Glutamatergic neuron (in vitro differentiated cells): Measurements from ENCODE around the gene IGFL1. TPM values are rescaled to one million over a fixed set of nuclear protein-coding genes. Genes with fewer than 3 reads are reported as not detected.

ENCODE experiments used
- DNase-seq: peaks from one replicate; pipeline ENCODE4 v3.0.0; 2022
- H3K27ac Mint-ChIP-seq: one replicate; pipeline ENCODE4 v1.8.0; 2020; ENCODE audit warnings: mild to moderate bottlenecking, mixed read lengths, inconsistent platforms; ENCODE audit not compliant: unreplicated experiment
- H3K27me3 Mint-ChIP-seq: one replicate; pipeline ENCODE4 v1.8.0; 2020; ENCODE audit warnings: mild to moderate bottlenecking, moderate library complexity, mixed read lengths, inconsistent platforms; ENCODE audit not compliant: unreplicated experiment
- H3K36me3 Mint-ChIP-seq: one replicate; pipeline ENCODE4 v1.8.0; 2020; ENCODE audit warnings: mild to moderate bottlenecking, mixed read lengths, inconsistent platforms; ENCODE audit not compliant: unreplicated experiment
- H3K4me1 Mint-ChIP-seq: one replicate; pipeline ENCODE4 v1.8.0; 2020; ENCODE audit warnings: mild to moderate bottlenecking, low read depth, mixed read lengths, inconsistent platforms; ENCODE audit not compliant: unreplicated experiment
- H3K4me3 Mint-ChIP-seq: one replicate; pipeline ENCODE4 v1.8.0; 2020; ENCODE audit warnings: mild to moderate bottlenecking, mixed read lengths, inconsistent platforms; ENCODE audit not compliant: unreplicated experiment
- H3K9me3 Mint-ChIP-seq: one replicate; pipeline ENCODE4 v1.8.0; 2020; ENCODE audit warnings: mild to moderate bottlenecking, moderate library complexity, mixed read lengths, inconsistent platforms; ENCODE audit not compliant: unreplicated experiment
- CTCF ChIP-seq: fragments of 200-600 bp; sonication (generic); IDR thresholded peaks from one replicate; pipeline ENCODE4 v1.5.0; 2021; ENCODE audit not compliant: partially characterized antibody, unreplicated experiment
- total RNA-seq: library from RNA; stranded (reverse); fragmentation: NEBNext Ultra II Directional; extraction: Animal tissue kit (Norgen Biotek cat#: 25700); gene quantifications from one replicate; pipeline ENCODE4 v1.2.1, GENCODE V29; 2021; ENCODE audit not compliant: unreplicated experiment

IGFL1 gene
- total RNA-seq, 1 donor from 2014 or later = not detected

- peaks cover 3% of the 10 kb centered on the region for H3K9me3 Mint-ChIP-seq
- TF ChIP-seq CTCF = no peak
- no peak for DNase-seq
- no peak overlapping the region for H3K27ac Mint-ChIP-seq
- no peaks in the 10 kb centered on the region for H3K36me3 Mint-ChIP-seq
- H3K4me3 Mint-ChIP-seq = no peak overlapping the region
- no peaks in the 10 kb centered on the region for H3K4me1 Mint-ChIP-seq
- H3K27me3 Mint-ChIP-seq = peaks cover 10% of the 10 kb centered on the region
These were observed 33.0 kb upstream of the IGFL1 start for GRCh38 chr19:46196410-46197124.

- Mint-ChIP-seq H3K4me1 (no peaks in the 10 kb centered on the region), H3K36me3 (peaks cover 8% of the 10 kb centered on the region), H3K27me3 (peaks cover 10% of the 10 kb centered on the region), H3K27ac (no peak overlapping the region), H3K9me3 (peaks cover 3% of the 10 kb centered on the region), H3K4me3 (no peak overlapping the region)
- TF ChIP-seq CTCF = no peak
- no peak for DNase-seq
These were observed 32.0 kb upstream of the IGFL1 start for GRCh38 chr19:46197314-46198070.

GRCh38 chr19:46198756-46199155 lies 30.8 kb upstream of the IGFL1 start:
- peaks cover 10% of the 10 kb centered on the region for H3K27me3 Mint-ChIP-seq
- DNase-seq = no peak
- H3K4me3 Mint-ChIP-seq = no peak overlapping the region
- H3K9me3 Mint-ChIP-seq = peaks cover 6% of the 10 kb centered on the region
- TF ChIP-seq CTCF = no peak
- H3K36me3 Mint-ChIP-seq = peaks cover 14% of the 10 kb centered on the region
- H3K4me1 Mint-ChIP-seq = no peaks in the 10 kb centered on the region
- no peak overlapping the region for H3K27ac Mint-ChIP-seq

- H3K27ac Mint-ChIP-seq = no peak overlapping the region
- DNase-seq = no peak
- peaks cover 2% of the 10 kb centered on the region for H3K4me1 Mint-ChIP-seq
- TF ChIP-seq CTCF = no peak
- H3K4me3 Mint-ChIP-seq = no peak overlapping the region
- H3K9me3 Mint-ChIP-seq = peaks cover 6% of the 10 kb centered on the region
- H3K27me3 Mint-ChIP-seq = peaks cover 3% of the 10 kb centered on the region
- peaks cover 14% of the 10 kb centered on the region for H3K36me3 Mint-ChIP-seq
These were observed 27.9 kb upstream of the IGFL1 start for GRCh38 chr19:46201454-46202310.
